HCT116 (cell line): ENCODE measurements around the gene SYTL2. TPM values are rescaled to one million over a fixed set of nuclear protein-coding genes. Genes with fewer than 3 reads are reported as not detected.
A peak's percentile ranks its signal among the peaks of the same experiment; 100 is the strongest.

Source experiments
- ATAC-seq: fragments of 200-7000 bp; cut with Tn5 transposase; 2 replicates; pipeline ENCODE4 v1.9.1; 2020; ENCODE audit warnings: mild to moderate bottlenecking, moderate library complexity
- BruUV-seq: library from RNA; stranded (reverse); fragments of 400-500 nt; replicated peaks from 2 replicates; lab custom pipeline; 2021; lab: Mats Ljungman, UMichigan
- CTCF ChIA-PET: fragments of 300-600 bp; sonication (Branson Sonifier 250); formaldehyde crosslinking; loops from one replicate; lab custom pipeline; 2021; ENCODE audit warnings: antibody characterized with exemption; lab: Charles Lee
- POLR2A ChIA-PET: fragments of 300-600, 350-600 bp; sonication (Branson Sonifier 250); formaldehyde crosslinking; loops from one replicate; lab custom pipeline; 2021; ENCODE audit warnings: antibody characterized with exemption; lab: Charles Lee
- RAD21 ChIA-PET, 2 experiments: fragments of 300-600 bp; sonication (Branson Sonifier 250); formaldehyde crosslinking; loops; one replicate each; lab custom pipeline; 2023; ENCODE audit warnings: low total read pairs in 2 of 2; ENCODE audit not compliant: uncharacterized antibody in 2 of 2, unreplicated experiment in 2 of 2, low non-redundant PET in 1 of 2; lab: Charles Lee
- DNase-seq: peaks from one replicate; pipeline ENCODE4 v3.0.0-alpha.2; 2010; ENCODE audit warnings: low read depth, low spot score
- H2AFZ ChIP-seq: fragments of 200-600 bp; shearing (Covaris generic), sonication (generic); 2 replicates; pipeline ENCODE4 v1.6.1; 2017; ENCODE audit warnings: low read depth, mixed run types, mixed read lengths, antibody characterized with exemption, low read length; ENCODE audit not compliant: poor library complexity, severe bottlenecking
- H3K27ac ChIP-seq: 2 replicates; pipeline ENCODE4 v1.5.1; 2012; ENCODE audit warnings: low read depth, low read length
- H3K27me3 ChIP-seq: fragments of 200-600 bp; sonication (generic); 2 replicates; pipeline ENCODE4 v1.6.1; 2016; ENCODE audit warnings: mixed run types, low read length, mixed read lengths; ENCODE audit not compliant: insufficient read depth
- H3K36me3 ChIP-seq, 2 experiments: fragments of 200-500 bp in 1 of 2; fragments of 200-600 bp in 1 of 2; sonication (Bioruptor generic) in 1 of 2; sonication (generic) in 1 of 2; 2 replicates each; pipeline versions ENCODE4 v1.5.1 to v1.6.1; 2014 to 2016; ENCODE audit warnings: low read length in 2 of 2, inconsistent platforms in 1 of 2, mixed read lengths in 1 of 2, mixed run types in 1 of 2; ENCODE audit not compliant: insufficient read depth in 2 of 2, control insufficient read depth in 1 of 2
- H3K4me1 ChIP-seq, 2 experiments: fragments of 200-600 bp in 1 of 2; sonication (generic) in 1 of 2; 2 replicates each; pipeline versions ENCODE4 v1.5.1 to v1.6.1; 2012 to 2017; ENCODE audit warnings: low read length in 2 of 2, inconsistent platforms in 1 of 2, mild to moderate bottlenecking in 1 of 2, mixed read lengths in 1 of 2, mixed run types in 1 of 2, moderate library complexity in 1 of 2; ENCODE audit not compliant: insufficient read depth in 2 of 2, control insufficient read depth in 1 of 2
- H3K4me2 ChIP-seq: fragments of 200-600 bp; sonication (generic); 2 replicates; pipeline ENCODE4 v1.6.1; 2017; ENCODE audit warnings: mixed run types, low read length, mixed read lengths
- H3K4me3 ChIP-seq, 2 experiments: fragments of 200-600 bp in 1 of 2; sonication (generic) in 1 of 2; replicated peaks in 1 of 2; 2 replicates each; pipeline ENCODE4 v1.5.1; 2011 to 2016; ENCODE audit warnings: low read length in 2 of 2, control low read depth in 1 of 2, low read depth in 1 of 2, mild to moderate bottlenecking in 1 of 2, mixed read lengths in 1 of 2, mixed run types in 1 of 2
- H3K79me2 ChIP-seq: fragments of 200-600 bp; sonication (generic); 2 replicates; pipeline ENCODE4 v1.6.1; 2017; ENCODE audit warnings: mild to moderate bottlenecking, mixed run types, low read length, moderate library complexity, mixed read lengths; ENCODE audit not compliant: insufficient read depth
- H3K9ac ChIP-seq: fragments of 200-600 bp; sonication (generic); 2 replicates; pipeline ENCODE4 v1.6.1; 2016; ENCODE audit warnings: low read length, mixed read lengths
- H3K9me2 ChIP-seq: fragments of 200-600 bp; sonication (generic), shearing (Covaris generic); 2 replicates; pipeline ENCODE4 v1.6.1; 2017; ENCODE audit warnings: mixed run types, mild to moderate bottlenecking, moderate library complexity; ENCODE audit not compliant: insufficient read depth
- H3K9me3 ChIP-seq, 2 experiments: fragments of 200-500 bp in 1 of 2; fragments of 200-600 bp in 1 of 2; sonication (Bioruptor generic) in 1 of 2; sonication (generic) in 1 of 2; 2 replicates each; pipeline ENCODE4 v1.6.1; 2014 to 2017; ENCODE audit warnings: low read length in 2 of 2, mixed read lengths in 2 of 2, inconsistent platforms in 1 of 2, low read depth in 1 of 2, mild to moderate bottlenecking in 1 of 2, mixed run types in 1 of 2, moderate library complexity in 1 of 2; ENCODE audit not compliant: control insufficient read depth in 1 of 2, insufficient read depth in 1 of 2
- H4K20me1 ChIP-seq: fragments of 200-600 bp; sonication (generic), shearing (Covaris generic); 2 replicates; pipeline ENCODE4 v1.6.1; 2017; ENCODE audit warnings: mixed run types, mild to moderate bottlenecking, moderate library complexity; ENCODE audit not compliant: insufficient read depth
- ATF3 ChIP-seq: IDR thresholded peaks from 2 replicates; pipeline ENCODE4 v1.6.1; 2012
- CBX3 ChIP-seq: IDR thresholded peaks from 2 replicates; pipeline ENCODE4 v1.6.1; 2012; ENCODE audit warnings: low read depth
- CEBPB ChIP-seq: IDR thresholded peaks from 2 replicates; pipeline ENCODE4 v1.6.1; 2012; ENCODE audit warnings: low read depth
- EGR1 ChIP-seq: IDR thresholded peaks from 2 replicates; pipeline ENCODE4 v1.6.1; 2012; ENCODE audit warnings: low read depth
- EZH2phosphoT487 ChIP-seq: fragments of 200-600 bp; IDR thresholded peaks from 2 replicates; pipeline ENCODE4 v1.6.1; 2018; ENCODE audit warnings: antibody characterized with exemption, borderline replicate concordance
- FOSL1 ChIP-seq: IDR thresholded peaks from 2 replicates; pipeline ENCODE4 v1.6.1; 2012; ENCODE audit warnings: low read depth
- JUND ChIP-seq: IDR thresholded peaks from 2 replicates; pipeline ENCODE4 v1.6.1; 2012
- MAX ChIP-seq: IDR thresholded peaks from 2 replicates; pipeline ENCODE4 v1.6.1; 2012
- POLR2AphosphoS5 ChIP-seq: IDR thresholded peaks from 2 replicates; pipeline ENCODE4 v1.6.1; 2011; ENCODE audit warnings: mild to moderate bottlenecking, low read depth, low read length, moderate library complexity
- SP1 ChIP-seq: IDR thresholded peaks from 2 replicates; pipeline ENCODE4 v1.6.1; 2012; ENCODE audit warnings: low read depth
- SRF ChIP-seq: IDR thresholded peaks from 2 replicates; pipeline ENCODE4 v1.6.1; 2012; ENCODE audit warnings: low read depth
- TCF7L2 ChIP-seq: IDR thresholded peaks from 2 replicates; pipeline ENCODE4 v1.7.0; 2011; ENCODE audit warnings: borderline replicate concordance, inconsistent platforms; ENCODE audit not compliant: insufficient read depth, insufficient read length; ENCODE audit errors: extremely low read depth
- ZBTB33 ChIP-seq: IDR thresholded peaks from 2 replicates; pipeline ENCODE4 v1.6.1; 2011; ENCODE audit warnings: mild to moderate bottlenecking, low read length, moderate library complexity; ENCODE audit not compliant: insufficient replicate concordance; ENCODE audit errors: extremely low read depth
- ZNF274 ChIP-seq: fragments of 200-500 bp; sonication (Bioruptor generic); IDR thresholded peaks from 2 replicates; pipeline ENCODE4 v1.6.1; 2014; ENCODE audit warnings: mild to moderate bottlenecking, low read depth, low read length, inconsistent platforms
- intact Hi-C: fragments of 100-400 bp; cut with micrococcal nuclease; formaldehyde crosslinking; loops from 2 replicates; pipeline ENCODE4 v1.10.0; 2022
- total RNA-seq: library from RNA; stranded (reverse); gene quantifications from one replicate; pipeline ENCODE4 v1.2.1, GENCODE V29; 2021; ENCODE audit not compliant: unreplicated experiment

SYTL2 gene
- total RNA-seq, 1 experiment from 2014 or later, result 12.6 TPM

GRCh38 chr11:85827748-85828639, 17.1 kb upstream of the SYTL2 start:
- intact Hi-C loops, result loop anchor here (2.0 to 10.0 kb wide), 3 partner anchors 133 to 231 kb away; partner anchors contain the start of gene CREBZF
- H4K20me1 ChIP-seq, result no peaks in the 10 kb centered on the region
- RAD21 ChIA-PET, result no interaction called here
- BruUV-seq, result no TSS peak
- peak; percentile 48 for TF ChIP-seq MAX
- no peak for TF ChIP-seq ZNF274
- TF ChIP-seq ATF3, result 0 out of 2 replicates have a peak, but pooled peaks have one; percentile 22
- peak; percentile 96 for TF ChIP-seq FOSL1
- peak; percentile 72; the same call in 1 of the 2 replicates for TF ChIP-seq SRF
- no peak for TF ChIP-seq EGR1
- TF ChIP-seq TCF7L2, result peak; percentile 76
- peak; percentile 34 for TF ChIP-seq CBX3
- TF ChIP-seq ZBTB33, result no peak
- peak; percentile 93 for TF ChIP-seq JUND
- TF ChIP-seq EZH2phosphoT487, result no peak
- TF ChIP-seq POLR2AphosphoS5, result no peak
- peak; percentile 80 for TF ChIP-seq CEBPB
- TF ChIP-seq SP1, result peak; percentile 79
- DNase-seq (peak; percentile 77), ATAC-seq (peak; percentile 71)
- peak overlapping the region; percentile 75 for H3K27ac ChIP-seq
- H3K36me3 ChIP-seq, result no peaks in the 10 kb centered on the region
- H2AFZ ChIP-seq, result peak overlapping the region; percentile 79
- H3K9me3 ChIP-seq, result no peaks in the 10 kb centered on the region
- CTCF ChIA-PET, result interaction anchor here (1.5 kb wide), 1 partner anchor 19 kb away, joined by 5 read pairs; no protein-coding TSS in a partner anchor
- H3K4me3 ChIP-seq, result peak overlapping the region in 1 of 2 experiments; percentile 29; a peak in 2 of 4 replicates
- peaks cover 26 to 47% of the 10 kb centered on the region in 2 experiments for H3K4me1 ChIP-seq
- no peaks in the 10 kb centered on the region for H3K27me3 ChIP-seq
- peak overlapping the region; percentile 67 for H3K4me2 ChIP-seq
- peak overlapping the region; percentile 15 for H3K9ac ChIP-seq
- POLR2A ChIA-PET, result interaction anchor here (0.6 to 1.3 kb wide), 3 partner anchors 16 to 178 kb away, joined by 3 read pairs; no protein-coding TSS in a partner anchor
- H3K79me2 ChIP-seq, result no peaks in the 10 kb centered on the region
- no peaks in the 10 kb centered on the region for H3K9me2 ChIP-seq
